SK-N-SH (cell line): ENCODE results near the gene FUNDC2.

ENCODE experiments used
- EP300 ChIP-seq, 2 experiments: IDR thresholded peaks; 2 replicates each; pipeline versions ENCODE4 v1.4.0 to v1.6.1; 2012; ENCODE audit warnings: borderline replicate concordance in 1 of 2, low read depth in 1 of 2, low read length in 1 of 2
- EZH2phosphoT487 ChIP-seq: fragments of 200-600 bp; sonication (generic); IDR thresholded peaks from 2 replicates; pipeline ENCODE4 v1.6.1; 2017; ENCODE audit warnings: low read depth, mixed run types, mild to moderate bottlenecking, antibody characterized with exemption, moderate library complexity, borderline replicate concordance
- GABPA ChIP-seq: IDR thresholded peaks from 2 replicates; pipeline ENCODE4 v1.4.0; 2012; ENCODE audit warnings: low read depth, mild to moderate bottlenecking
- MAX ChIP-seq: IDR thresholded peaks from 2 replicates; pipeline ENCODE4 v1.4.0; 2012; ENCODE audit warnings: low read depth
- MXI1 ChIP-seq: IDR thresholded peaks from 2 replicates; pipeline ENCODE4 v1.6.1; 2012; ENCODE audit warnings: mild to moderate bottlenecking, low read depth, low read length, improper control_type of control experiment
- POLR2AphosphoS5 ChIP-seq: IDR thresholded peaks from 2 replicates; pipeline ENCODE4 v1.6.1; 2012; ENCODE audit warnings: low read depth, low read length
- RFX5 ChIP-seq: IDR thresholded peaks from 2 replicates; pipeline ENCODE4 v1.6.1; 2012; ENCODE audit warnings: mild to moderate bottlenecking, improper control_type of control experiment, low read length
- SIN3A ChIP-seq: IDR thresholded peaks from 2 replicates; pipeline ENCODE4 v1.6.1; 2012; ENCODE audit warnings: low read depth, mild to moderate bottlenecking, low read length, moderate library complexity, borderline replicate concordance
- YY1 ChIP-seq: IDR thresholded peaks from 2 replicates; pipeline ENCODE4 v1.4.0; 2012; ENCODE audit warnings: low read depth, mild to moderate bottlenecking
- TF ChIP-seq, protein P1 (sequence below): fragments of 200-600 bp; sonication (generic); IDR thresholded peaks from 2 replicates; pipeline ENCODE4 v1.6.1; 2017; ENCODE audit warnings: antibody characterized with exemption, mild to moderate bottlenecking, moderate library complexity
- TF ChIP-seq, protein P2 (sequence below): IDR thresholded peaks from 2 replicates; pipeline ENCODE4 v1.6.1; 2012; ENCODE audit warnings: mild to moderate bottlenecking, low read depth, low read length, moderate library complexity

DNA sequence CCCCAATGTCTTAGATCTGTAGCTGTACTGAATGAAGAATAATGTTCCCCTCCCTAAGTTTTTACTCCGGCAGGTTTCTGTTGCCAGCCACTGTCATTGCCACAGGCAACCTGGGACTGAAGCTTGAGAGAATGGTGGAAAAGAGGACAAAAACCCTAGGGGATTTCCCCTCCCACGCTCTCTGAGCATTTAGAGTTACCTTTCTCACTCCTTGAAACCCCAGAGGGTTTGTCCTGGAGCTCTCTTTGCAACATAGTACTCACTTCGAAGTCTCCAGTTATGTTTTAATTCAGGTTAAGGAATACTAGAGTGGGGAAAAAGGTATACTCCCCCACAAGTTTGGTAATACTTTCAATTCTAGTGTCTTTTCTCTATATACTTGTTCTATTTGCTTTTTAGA is 35.6 kb upstream of the FUNDC2 start:
- TF ChIP-seq EZH2phosphoT487 = no peak
- TF ChIP-seq, protein P1, sequence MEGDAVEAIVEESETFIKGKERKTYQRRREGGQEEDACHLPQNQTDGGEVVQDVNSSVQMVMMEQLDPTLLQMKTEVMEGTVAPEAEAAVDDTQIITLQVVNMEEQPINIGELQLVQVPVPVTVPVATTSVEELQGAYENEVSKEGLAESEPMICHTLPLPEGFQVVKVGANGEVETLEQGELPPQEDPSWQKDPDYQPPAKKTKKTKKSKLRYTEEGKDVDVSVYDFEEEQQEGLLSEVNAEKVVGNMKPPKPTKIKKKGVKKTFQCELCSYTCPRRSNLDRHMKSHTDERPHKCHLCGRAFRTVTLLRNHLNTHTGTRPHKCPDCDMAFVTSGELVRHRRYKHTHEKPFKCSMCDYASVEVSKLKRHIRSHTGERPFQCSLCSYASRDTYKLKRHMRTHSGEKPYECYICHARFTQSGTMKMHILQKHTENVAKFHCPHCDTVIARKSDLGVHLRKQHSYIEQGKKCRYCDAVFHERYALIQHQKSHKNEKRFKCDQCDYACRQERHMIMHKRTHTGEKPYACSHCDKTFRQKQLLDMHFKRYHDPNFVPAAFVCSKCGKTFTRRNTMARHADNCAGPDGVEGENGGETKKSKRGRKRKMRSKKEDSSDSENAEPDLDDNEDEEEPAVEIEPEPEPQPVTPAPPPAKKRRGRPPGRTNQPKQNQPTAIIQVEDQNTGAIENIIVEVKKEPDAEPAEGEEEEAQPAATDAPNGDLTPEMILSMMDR = no peak
- no peak for TF ChIP-seq MAX
- no peak for TF ChIP-seq MXI1
- no peak for TF ChIP-seq SIN3A
- TF ChIP-seq, protein P2, sequence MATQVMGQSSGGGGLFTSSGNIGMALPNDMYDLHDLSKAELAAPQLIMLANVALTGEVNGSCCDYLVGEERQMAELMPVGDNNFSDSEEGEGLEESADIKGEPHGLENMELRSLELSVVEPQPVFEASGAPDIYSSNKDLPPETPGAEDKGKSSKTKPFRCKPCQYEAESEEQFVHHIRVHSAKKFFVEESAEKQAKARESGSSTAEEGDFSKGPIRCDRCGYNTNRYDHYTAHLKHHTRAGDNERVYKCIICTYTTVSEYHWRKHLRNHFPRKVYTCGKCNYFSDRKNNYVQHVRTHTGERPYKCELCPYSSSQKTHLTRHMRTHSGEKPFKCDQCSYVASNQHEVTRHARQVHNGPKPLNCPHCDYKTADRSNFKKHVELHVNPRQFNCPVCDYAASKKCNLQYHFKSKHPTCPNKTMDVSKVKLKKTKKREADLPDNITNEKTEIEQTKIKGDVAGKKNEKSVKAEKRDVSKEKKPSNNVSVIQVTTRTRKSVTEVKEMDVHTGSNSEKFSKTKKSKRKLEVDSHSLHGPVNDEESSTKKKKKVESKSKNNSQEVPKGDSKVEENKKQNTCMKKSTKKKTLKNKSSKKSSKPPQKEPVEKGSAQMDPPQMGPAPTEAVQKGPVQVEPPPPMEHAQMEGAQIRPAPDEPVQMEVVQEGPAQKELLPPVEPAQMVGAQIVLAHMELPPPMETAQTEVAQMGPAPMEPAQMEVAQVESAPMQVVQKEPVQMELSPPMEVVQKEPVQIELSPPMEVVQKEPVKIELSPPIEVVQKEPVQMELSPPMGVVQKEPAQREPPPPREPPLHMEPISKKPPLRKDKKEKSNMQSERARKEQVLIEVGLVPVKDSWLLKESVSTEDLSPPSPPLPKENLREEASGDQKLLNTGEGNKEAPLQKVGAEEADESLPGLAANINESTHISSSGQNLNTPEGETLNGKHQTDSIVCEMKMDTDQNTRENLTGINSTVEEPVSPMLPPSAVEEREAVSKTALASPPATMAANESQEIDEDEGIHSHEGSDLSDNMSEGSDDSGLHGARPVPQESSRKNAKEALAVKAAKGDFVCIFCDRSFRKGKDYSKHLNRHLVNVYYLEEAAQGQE = no peak
- no peak for TF ChIP-seq EP300 (IDR thresholded peaks at IDR 0.05; ENCODE audit: borderline replicate concordance in 1 of 2, low read depth in 1 of 2, low read length in 1 of 2)
- TF ChIP-seq RFX5 = no peak
- no peak for TF ChIP-seq POLR2AphosphoS5
- TF ChIP-seq YY1 = no peak
- no peak for TF ChIP-seq GABPA
